ENCODE data around the gene KCNAB1. TPM values are rescaled to one million over a fixed set of nuclear protein-coding genes. Genes with fewer than 3 reads are reported as not detected.

Gene KCNAB1
- total RNA-seq, 1 donor from 2014 or later: 0.21 TPM

DNA sequence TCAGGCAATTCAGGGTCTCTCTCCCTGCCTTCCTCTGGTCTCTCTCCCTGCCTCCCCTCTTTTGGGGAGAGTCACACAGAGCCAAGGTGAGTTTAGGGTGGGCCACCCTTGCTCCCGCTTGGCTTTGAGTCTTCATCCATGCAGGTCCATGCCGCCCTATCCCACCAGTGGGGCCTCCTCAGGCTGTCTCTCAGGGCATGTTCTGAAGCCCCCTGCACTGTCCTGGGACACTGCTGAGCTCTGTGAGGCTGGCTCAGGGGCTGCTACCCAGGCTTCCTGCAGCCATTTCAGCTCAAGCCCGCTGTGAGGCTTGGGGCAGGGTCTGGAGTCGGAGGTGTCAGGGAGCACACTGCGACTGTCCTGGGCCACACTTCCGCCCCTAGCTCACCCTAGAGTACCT lies 231.4 kb downstream of the KCNAB1 start:
- no peak overlapping the region for H3K4me3 Mint-ChIP-seq (ENCODE audit: unreplicated experiment)
- TF ChIP-seq, protein P1, sequence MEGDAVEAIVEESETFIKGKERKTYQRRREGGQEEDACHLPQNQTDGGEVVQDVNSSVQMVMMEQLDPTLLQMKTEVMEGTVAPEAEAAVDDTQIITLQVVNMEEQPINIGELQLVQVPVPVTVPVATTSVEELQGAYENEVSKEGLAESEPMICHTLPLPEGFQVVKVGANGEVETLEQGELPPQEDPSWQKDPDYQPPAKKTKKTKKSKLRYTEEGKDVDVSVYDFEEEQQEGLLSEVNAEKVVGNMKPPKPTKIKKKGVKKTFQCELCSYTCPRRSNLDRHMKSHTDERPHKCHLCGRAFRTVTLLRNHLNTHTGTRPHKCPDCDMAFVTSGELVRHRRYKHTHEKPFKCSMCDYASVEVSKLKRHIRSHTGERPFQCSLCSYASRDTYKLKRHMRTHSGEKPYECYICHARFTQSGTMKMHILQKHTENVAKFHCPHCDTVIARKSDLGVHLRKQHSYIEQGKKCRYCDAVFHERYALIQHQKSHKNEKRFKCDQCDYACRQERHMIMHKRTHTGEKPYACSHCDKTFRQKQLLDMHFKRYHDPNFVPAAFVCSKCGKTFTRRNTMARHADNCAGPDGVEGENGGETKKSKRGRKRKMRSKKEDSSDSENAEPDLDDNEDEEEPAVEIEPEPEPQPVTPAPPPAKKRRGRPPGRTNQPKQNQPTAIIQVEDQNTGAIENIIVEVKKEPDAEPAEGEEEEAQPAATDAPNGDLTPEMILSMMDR (IDR thresholded peaks at IDR 0.05): no peak
- peaks cover 10% of the 10 kb centered on the region for H3K27me3 Mint-ChIP-seq (ENCODE audit: unreplicated experiment)
- no peak overlapping the region for H3K27ac Mint-ChIP-seq (ENCODE audit: unreplicated experiment)
- H3K36me3 Mint-ChIP-seq (ENCODE audit: unreplicated experiment): no peaks in the 10 kb centered on the region
- DNase-seq (ENCODE audit: extremely low spot score, unreplicated experiment): no peak
- no peaks in the 10 kb centered on the region for H3K9me3 Mint-ChIP-seq (ENCODE audit: unreplicated experiment)
- no peaks in the 10 kb centered on the region for H3K4me1 Mint-ChIP-seq (ENCODE audit: unreplicated experiment)

DNA sequence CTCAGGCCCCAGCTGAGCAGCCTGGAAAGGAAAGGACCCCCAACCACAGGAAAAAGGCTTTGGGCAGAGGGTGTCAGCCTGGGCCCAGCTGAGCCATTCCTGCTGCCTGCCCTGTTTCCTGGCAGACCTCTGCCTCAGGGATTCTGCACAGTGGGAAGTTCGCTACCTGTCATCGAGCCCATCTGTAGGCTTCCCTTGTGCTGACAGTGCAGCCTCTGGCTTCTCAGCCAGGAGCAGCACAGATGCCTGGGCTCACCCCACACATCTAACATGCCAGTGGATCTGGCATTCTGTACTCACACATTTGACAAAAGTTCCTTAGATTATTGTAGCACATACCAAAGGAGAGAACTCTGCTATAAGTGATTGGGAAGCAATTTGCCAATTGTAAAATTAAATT lies 232.3 kb downstream of the KCNAB1 start:
- no peak for DNase-seq (ENCODE audit: extremely low spot score, unreplicated experiment)
- Mint-ChIP-seq H3K9me3 (ENCODE audit: unreplicated experiment) (no peaks in the 10 kb centered on the region), H3K27me3 (ENCODE audit: unreplicated experiment) (peaks cover 15% of the 10 kb centered on the region), H3K4me3 (ENCODE audit: unreplicated experiment) (no peak overlapping the region), H3K4me1 (ENCODE audit: unreplicated experiment) (no peaks in the 10 kb centered on the region), H3K27ac (ENCODE audit: unreplicated experiment) (no peak overlapping the region), H3K36me3 (ENCODE audit: unreplicated experiment) (no peaks in the 10 kb centered on the region)
- TF ChIP-seq, protein P1 (IDR thresholded peaks at IDR 0.05): no peak

DNA sequence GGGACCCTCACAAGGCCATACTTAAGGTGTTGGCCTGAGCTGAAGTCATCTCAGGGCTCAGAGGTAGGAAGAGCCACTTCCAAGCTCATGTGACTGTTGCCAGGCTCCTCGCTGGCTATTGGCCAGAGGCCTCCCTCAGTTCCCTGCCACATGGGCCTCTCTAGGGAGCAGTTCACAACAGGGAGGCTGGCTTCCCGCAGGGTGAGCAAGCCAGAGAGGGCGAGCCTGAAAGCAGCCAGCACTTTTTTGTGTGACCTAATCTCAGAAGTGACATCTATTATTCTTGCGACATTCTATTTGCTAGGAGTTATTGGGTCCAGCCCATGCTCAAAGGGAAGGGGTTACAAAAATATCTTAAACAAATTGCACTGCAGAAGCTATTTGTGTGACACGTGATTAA lies 233.2 kb downstream of the KCNAB1 start:
- Mint-ChIP-seq H3K27me3 (ENCODE audit: unreplicated experiment) (peaks cover 21% of the 10 kb centered on the region), H3K27ac (ENCODE audit: unreplicated experiment) (no peak overlapping the region), H3K4me3 (ENCODE audit: unreplicated experiment) (no peak overlapping the region), H3K4me1 (ENCODE audit: unreplicated experiment) (no peaks in the 10 kb centered on the region), H3K9me3 (ENCODE audit: unreplicated experiment) (no peaks in the 10 kb centered on the region), H3K36me3 (ENCODE audit: unreplicated experiment) (no peaks in the 10 kb centered on the region)
- TF ChIP-seq, protein P1 (IDR thresholded peaks at IDR 0.05): no peak
- no peak for DNase-seq (ENCODE audit: extremely low spot score, unreplicated experiment)

DNA sequence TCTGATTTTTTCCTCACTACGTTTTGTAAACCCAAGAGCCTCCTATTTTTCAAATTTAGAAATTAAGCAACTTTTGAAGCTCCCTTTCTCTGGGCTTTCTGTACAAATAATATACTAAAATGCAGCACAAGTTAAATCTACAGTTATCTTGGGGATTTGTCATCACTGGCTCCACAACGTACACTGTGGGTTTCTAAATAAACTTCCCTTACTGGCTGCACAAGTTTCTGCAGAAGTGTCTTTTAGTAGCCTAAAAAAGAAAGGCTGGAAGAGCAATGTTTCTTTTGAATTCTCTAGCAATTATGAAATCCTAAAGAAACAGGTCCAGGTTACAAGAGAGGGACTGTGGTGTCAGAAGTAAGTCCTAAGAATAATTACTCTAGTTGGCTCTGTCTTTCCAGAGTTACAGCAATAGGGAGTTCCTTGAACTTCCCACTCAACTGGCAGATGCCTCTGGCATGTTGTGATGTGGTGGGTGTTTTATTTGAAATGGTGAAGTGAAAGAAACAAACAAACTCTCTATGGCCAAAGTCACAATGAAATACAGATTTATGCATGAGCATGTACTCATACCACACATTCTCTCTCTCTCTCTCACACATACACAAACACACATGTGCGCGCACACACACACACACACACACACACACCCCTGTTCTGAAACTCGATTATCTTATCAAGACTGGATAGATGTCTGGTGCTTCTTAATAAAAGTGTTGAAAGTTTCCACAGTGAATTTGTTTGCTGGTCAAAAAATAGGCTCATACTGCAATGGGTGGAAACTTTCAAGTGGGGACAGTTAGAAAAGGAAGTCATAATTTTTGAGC lies 236.4 kb downstream of the KCNAB1 start:
- DNase-seq (ENCODE audit: extremely low spot score, unreplicated experiment): no peak
- Mint-ChIP-seq H3K4me3 (ENCODE audit: unreplicated experiment) (no peak overlapping the region), H3K4me1 (ENCODE audit: unreplicated experiment) (no peaks in the 10 kb centered on the region), H3K27me3 (ENCODE audit: unreplicated experiment) (peaks cover 33% of the 10 kb centered on the region), H3K36me3 (ENCODE audit: unreplicated experiment) (no peaks in the 10 kb centered on the region), H3K9me3 (ENCODE audit: unreplicated experiment) (no peaks in the 10 kb centered on the region), H3K27ac (ENCODE audit: unreplicated experiment) (no peak overlapping the region)
- TF ChIP-seq, protein P1 (IDR thresholded peaks at IDR 0.05): no peak

DNA sequence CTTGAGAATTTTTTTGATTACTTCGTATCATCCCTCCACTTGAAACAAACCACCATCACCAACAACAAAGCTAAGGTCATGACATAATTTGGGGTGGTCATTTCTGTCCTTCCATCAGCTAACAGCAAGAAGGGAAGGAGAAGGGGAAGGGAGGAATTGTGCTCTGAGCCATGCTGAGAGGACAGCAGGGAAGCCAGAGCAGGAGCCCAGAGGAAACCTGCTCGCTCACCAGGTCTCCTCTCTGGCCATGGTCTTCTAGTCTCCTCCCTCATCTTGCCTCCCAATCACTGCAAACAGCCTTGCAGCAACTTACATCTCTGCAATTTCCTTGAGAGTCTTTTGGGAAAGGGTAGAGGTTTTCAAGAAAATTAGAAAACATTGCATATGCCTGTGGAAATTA lies 237.9 kb downstream of the KCNAB1 start:
- no peaks in the 10 kb centered on the region for H3K9me3 Mint-ChIP-seq (ENCODE audit: unreplicated experiment)
- H3K4me1 Mint-ChIP-seq (ENCODE audit: unreplicated experiment): no peaks in the 10 kb centered on the region
- TF ChIP-seq, protein P1 (IDR thresholded peaks at IDR 0.05): no peak

More for the DNA sequence above, 237.9 kb downstream of the KCNAB1 start:
- Mint-ChIP-seq H3K4me3 (ENCODE audit: unreplicated experiment) (no peak overlapping the region), H3K36me3 (ENCODE audit: unreplicated experiment) (no peaks in the 10 kb centered on the region), H3K27ac (ENCODE audit: unreplicated experiment) (no peak overlapping the region), H3K27me3 (ENCODE audit: unreplicated experiment) (peaks cover 33% of the 10 kb centered on the region)
- no peak for DNase-seq (ENCODE audit: extremely low spot score, unreplicated experiment)

Data from osteocyte (in vitro differentiated cells).